ENCODE data around the gene ATP1A1. TPM values are rescaled to one million over a fixed set of nuclear protein-coding genes. Genes with fewer than 3 reads are reported as not detected.

ATP1A1 gene
- total and polyA plus RNA-seq, 9 of the 15 experiments (the other 6 are each of a cell fraction or from before 2014, with no cell fraction given), result 99.3 to 513 (median 234) TPM

- TF ChIP-seq ARID3A (IDR thresholded peaks at IDR 0.05; ENCODE audit: borderline replicate concordance, low read depth, low read length) (no peak), ELK3 (CRISPR knock-in tag; IDR thresholded peaks at IDR 0.05) (no peak), CHCHD3 (CRISPR knock-in tag; IDR thresholded peaks at IDR 0.05) (no peak), CBX8 (IDR thresholded peaks at IDR 0.05; ENCODE audit: borderline replicate concordance, extremely low read depth, low read depth, low read length, poor library complexity, severe bottlenecking) (no peak), DACH1 (IDR thresholded peaks at IDR 0.05; ENCODE audit: partially characterized antibody) (no peak), PKNOX1 (IDR thresholded peaks at IDR 0.05) (no peak), NR4A1 (CRISPR knock-in tag; IDR thresholded peaks at IDR 0.05) (no peak), NR4A1 (tag; IDR thresholded peaks at IDR 0.05) (no peak), RNF2 (IDR thresholded peaks at IDR 0.05) (no peak), ZNF174 (CRISPR knock-in tag; IDR thresholded peaks at IDR 0.05) (no peak)
Measured at GRCh38 chr1:116387551-116387950, 14.5 kb downstream of the ATP1A1 start (continued).
